Stimulated activated CD4-positive, alpha-beta T cell treated with anti-CD3 and anti-CD28 coated beads, Interleukin-4, amount 100 ng/mL, for 48 hours (primary cell): ENCODE results near the gene RAB6D.
"Not testable (repeated sequence)": the region's sequence is repeated elsewhere in the genome, so short reads cannot be mapped to it uniquely, and the experiment has no call there.

ENCODE experiments used
- DNase-seq, 2 donors: peaks; one replicate each; pipeline ENCODE4 v3.0.0-alpha.2; 2020; ENCODE audit warnings: low read depth in 2 of 2

RAB6D gene

DNA sequence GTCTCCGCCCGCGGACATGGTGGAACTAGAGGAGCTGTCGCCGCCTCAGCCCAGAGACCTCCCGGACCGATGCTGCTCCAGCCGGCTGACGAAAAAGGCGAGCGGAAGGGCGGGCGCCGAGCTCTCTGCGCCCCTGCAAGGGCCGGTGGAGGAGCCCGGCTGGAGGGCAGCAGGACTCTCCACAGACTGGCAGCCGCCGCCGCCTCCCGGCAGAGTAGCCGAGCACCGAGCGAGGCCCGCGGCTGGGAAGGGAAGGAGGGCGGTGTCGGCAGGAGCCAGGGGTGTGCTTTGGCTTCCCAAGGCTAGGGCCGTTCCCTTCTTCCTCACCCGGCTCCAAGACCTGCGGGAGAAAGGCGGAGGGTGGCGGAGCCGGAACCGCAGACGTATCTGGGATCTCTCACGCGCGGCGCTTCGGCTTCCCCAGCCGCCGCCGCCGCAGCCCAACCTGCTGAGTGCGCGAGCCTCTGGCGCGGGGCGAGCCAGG lies at the start of gene RAB6D:
RAB6D (minus strand) TSS at position 466 of the 484 bp plus-strand sequence; CDS start at position 18, 448 bp downstream.
- not testable (repeated sequence) for DNase-seq

DNA sequence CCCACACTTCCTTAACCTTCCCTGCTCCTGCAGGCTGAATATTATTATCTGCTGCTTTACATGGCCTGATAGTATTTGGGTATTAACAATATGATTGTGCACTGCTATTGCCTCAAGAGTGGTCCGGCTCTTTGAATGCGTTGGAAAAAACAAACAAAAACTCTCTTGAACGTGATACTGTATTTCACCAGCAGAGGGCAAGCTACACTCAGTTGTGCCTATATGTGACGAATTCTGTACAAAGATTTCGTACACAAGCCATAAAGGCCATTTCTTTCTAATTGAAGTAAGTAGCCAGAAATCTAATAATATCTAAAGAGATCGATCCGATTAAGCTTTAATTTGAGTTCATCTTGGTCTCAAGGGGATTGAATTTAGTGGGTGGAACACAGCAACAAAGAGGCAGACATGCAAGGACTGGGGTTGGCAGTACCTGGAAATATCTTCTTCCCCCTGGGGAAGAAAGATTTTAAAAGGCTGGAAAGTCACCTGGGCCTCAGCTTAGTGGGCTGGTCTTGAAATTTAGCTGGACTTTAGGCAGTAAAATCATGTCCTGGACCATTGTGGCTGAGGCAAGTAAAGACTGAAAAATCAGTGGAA lies 49.3 kb upstream of the RAB6D start:
- no peak for DNase-seq

DNA sequence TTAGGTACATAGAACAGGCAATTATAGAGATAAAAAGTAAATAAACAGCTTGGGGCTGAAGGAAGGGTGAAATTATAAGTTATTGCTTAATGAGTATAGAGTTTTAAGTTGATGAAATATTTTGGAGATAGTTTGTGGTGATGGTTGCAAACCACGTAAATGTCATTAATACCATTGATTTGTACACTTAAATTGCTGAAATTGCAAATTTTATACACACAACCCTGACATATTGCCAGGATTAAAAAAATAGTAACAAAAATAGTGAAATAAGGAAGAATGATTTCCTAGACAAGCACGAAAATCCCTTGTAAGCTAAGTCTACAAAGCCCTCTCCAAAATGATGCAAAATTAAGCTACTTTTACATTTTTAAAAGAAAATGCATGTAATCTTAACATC lies 46.2 kb upstream of the RAB6D start:
- no peak for DNase-seq

DNA sequence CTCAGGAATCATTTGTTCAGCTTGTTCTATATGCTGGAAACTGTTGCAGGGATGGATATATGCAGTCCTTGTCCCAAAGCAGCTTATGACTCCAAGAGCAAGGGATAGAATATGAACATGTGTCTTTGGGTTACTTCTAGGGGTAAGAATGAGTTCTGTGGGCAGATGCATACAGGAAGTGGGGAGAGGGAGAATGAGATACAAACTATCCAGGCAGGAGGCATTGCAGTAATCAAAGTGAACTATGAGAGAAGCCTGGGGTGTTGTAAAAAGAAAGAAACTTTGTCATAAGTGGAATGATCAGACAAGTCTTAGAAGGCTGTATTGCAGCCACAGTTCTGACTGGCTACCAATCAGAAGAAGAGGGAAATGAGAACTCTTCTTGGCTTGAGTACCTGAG lies 44.8 kb upstream of the RAB6D start:
- DNase-seq = no peak

DNA sequence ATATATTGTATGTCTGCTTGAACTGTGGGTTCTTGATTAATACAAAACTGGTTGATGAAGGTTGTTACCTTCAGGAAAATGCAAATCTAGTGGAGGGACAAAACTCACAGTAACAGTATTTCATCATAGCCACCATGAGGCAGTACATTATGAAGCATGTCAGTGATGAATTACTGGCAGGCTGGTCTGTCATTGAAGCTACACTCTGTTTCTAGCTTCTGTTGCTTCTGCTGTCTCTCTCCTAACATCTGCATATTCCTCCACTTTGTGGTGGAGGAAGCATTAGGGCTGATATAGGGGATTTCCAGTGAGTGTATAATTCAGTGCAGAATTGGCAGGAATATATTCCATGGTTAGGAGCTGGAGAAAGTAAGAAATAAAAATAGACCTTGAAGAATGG lies 44.2 kb upstream of the RAB6D start:
- no peak for DNase-seq

DNA sequence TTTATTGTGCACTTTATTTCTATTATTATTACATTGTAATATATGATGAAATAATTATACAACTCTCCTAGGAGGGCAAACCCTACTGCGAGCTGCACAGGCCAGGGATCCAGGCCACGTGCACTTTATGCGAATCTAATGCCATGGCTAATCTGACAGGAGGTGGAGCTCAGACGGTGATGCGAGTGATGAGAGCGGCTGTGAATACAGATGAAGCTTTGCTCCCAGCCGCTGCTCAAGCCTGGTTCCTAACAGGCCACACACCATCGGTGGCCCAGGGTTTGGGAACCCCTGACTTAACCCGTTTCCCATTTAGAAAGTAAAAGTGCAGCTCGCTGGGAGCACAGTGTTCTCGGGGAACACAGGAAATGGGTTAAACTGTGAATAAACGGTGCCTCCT lies 40.8 kb upstream of the RAB6D start:
- DNase-seq = no peak

DNA sequence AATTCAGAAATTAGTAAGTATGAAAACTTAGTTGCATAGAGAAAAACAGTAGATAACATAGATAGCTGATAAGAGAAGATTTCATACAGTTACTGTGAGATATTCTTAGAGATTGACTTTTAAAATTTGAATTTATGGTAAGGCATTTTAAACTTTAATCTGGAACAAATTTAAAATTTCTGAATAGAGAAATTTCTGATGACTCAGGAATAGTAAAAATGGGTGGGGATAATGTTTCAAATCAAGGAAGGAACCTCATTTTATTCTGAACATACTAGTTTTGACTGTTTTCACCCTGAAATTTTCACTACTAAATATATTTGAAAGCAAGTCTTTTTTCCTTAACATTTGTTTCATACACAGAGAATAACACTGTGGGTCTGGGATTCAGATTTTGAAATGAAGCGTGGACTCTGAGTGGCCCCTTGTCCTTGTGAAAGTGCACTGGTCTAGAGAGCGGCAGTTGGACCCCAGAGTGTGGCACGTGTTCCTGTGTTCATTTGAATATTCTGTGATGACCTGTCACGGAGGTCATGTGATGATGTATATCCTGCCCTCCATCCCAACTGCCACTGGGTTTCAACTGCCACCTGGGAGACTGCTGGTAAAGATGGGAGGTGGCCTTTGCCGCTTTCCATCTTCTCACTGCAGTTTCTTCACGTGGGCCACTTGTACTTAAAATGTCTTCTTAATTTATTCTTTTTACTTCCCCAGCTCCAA lies 38.5 kb upstream of the RAB6D start:
- DNase-seq = no peak

DNA sequence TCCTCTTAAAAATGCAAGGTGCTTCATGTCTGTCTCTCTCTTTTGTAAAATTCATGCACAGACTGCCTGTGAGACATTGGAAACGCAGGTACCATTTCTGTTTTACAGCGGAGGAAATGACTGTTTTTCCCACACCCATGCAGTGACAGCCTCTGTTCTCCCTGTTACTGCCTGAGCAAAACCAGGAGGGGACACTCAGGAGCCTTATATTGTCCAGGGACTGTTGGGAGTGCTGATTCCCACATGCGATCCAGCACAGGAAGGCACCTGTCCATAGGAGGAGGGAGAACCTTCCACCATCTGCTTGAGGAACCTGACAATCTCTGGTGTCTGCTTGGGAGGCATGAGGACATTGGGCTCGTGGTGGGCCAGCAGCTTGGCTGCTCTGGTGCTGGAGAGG lies 36.9 kb upstream of the RAB6D start:
- no peak for DNase-seq

DNA sequence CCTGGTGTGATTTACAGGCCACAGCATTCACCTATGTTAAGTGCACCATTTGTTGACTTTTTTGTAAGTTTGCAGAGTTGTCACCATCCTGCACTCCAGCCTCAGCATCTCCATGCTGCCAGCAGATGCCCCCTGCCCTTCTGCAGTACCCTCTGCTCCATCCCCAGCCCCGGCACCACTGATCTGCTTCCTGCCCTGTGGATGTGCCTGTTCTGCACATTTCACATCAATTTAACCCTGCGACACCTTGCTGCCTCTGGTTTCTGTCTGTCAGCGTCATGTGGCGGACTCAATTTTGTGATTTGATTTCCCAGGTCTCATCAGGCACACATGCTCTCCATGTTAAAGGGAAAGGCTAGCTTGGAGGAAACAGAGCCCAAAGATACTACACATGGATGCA lies 36.5 kb upstream of the RAB6D start:
- DNase-seq = not testable (repeated sequence)

DNA sequence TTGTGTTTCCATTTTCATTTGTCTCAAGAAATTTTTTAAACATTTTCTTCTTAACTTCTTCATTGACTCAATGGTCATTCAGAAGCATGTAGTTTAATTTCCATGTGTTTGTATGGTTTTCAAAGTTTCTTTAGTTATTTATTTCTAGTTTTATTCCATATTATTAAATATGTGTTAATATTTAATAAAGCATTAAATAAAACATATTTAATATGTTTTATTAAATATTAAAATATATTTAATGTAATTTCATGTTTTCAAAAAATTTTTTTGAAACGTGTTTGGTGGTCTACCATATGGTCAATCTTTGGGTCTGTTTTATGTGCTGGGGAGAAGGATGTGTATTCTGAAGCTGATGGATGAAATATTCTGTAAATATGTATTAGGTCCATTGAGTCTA lies 32.2 kb upstream of the RAB6D start:
- DNase-seq = not testable (repeated sequence)

DNA sequence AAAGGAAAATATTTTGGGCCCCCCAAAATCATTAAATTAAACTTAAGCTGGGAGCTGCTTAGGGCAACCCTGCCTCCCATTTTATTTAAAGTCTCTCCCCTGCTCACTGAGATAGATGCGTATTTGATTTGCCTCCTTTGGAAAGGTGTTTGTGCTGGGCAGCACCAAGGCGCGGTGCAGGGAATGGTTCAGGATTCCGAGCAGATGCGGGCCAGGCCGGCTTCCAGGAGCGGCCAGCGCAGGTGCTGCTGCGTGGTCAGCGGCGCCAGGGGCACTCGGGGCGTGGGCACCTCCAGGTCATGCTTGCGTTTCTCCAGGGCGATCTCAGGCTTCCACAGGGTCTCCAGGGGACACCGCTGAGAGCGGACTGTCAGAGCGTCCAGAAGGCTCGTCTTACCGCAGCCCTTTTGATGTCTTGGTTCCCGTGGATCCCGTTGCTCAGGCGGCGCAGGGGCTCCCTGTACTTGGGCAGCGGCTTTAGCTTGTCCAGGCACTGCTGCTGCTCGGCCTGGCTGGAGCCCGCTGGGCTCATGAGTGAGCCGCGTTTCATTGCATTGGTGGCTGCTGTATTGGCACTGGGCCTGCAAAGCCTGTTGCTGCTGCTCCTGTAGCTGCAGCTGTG lies 31.2 kb upstream of the RAB6D start:
- not testable (repeated sequence) for DNase-seq

DNA sequence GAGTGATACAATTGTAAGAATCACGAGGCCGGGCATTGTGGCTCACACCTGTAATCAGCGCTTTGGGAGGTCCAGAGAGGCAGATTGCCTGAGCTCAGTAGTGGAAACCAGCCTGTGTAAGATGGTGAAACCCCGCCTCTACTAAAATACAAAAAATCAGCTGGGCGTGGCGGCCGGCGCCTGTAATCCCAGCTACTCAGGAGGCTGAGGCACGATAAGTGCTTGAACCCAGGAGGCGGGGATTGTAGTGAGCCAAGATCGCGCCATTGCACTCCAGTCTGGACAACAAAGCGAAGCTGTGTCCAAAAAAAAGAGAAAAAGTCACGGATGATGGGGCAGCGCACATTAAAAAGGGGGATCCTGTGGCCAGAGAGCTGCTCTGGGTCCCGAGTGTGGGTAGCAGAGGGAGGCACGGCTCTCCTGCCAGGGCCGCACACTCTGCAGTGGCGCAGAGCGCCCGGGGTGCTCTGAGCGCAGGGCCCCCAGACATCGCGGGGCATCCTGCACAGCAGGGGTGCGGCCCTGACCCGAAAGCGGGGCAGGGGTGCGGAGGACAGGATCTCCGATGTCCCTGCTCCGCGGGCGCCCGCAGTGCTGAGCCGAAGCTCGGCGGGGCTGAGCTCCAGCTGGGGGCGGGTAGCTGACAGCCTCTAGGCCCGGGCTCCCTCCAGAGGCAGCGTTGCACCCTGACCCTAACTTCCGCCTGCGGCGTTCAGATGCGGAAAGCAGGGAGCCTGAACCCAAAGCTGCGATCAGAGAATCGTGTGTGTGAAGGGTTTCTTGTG lies 30.4 kb upstream of the RAB6D start:
- DNase-seq = peak in 1 of 2 donors; percentile 16

DNA sequence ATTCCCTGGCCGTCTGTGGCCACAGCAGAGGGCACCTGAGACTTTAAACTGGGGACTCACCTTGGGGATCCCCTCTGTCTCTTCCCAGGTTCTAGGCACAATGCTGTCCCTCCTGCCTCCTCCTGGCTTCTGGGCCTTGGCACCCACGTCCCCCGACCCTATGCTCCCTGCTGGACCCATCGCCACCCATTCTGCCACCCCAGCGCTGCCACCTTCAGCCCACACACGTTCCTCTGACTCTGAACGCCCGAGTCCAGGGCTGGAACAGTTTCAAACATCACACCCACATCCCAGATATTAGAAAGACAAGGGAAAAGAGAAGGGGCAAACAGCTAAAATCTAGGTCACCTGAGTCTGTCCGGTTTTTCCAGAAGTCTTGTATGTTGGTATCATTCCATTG lies 28.0 kb upstream of the RAB6D start:
- DNase-seq = not testable (repeated sequence)

DNA sequence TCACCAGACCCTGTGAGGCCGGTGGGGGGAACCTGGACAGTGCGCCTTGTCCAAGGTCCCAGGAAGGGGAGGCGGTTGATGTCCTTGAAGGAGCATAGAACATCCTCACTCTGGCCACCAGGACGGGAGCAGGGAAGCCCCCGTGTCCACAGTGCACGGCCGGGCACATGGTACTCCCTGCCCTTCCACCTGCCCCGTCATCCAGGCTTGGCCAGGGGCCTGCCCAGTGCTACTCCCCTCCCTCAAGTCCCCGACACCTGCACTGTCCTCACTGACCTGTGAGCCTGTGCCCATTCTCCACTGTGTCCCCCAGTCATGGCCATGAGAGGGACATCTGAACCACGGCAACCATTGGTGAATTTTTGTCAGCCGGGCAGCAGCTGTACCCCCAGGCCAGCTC lies 27.5 kb upstream of the RAB6D start:
- DNase-seq = not testable (repeated sequence)

DNA sequence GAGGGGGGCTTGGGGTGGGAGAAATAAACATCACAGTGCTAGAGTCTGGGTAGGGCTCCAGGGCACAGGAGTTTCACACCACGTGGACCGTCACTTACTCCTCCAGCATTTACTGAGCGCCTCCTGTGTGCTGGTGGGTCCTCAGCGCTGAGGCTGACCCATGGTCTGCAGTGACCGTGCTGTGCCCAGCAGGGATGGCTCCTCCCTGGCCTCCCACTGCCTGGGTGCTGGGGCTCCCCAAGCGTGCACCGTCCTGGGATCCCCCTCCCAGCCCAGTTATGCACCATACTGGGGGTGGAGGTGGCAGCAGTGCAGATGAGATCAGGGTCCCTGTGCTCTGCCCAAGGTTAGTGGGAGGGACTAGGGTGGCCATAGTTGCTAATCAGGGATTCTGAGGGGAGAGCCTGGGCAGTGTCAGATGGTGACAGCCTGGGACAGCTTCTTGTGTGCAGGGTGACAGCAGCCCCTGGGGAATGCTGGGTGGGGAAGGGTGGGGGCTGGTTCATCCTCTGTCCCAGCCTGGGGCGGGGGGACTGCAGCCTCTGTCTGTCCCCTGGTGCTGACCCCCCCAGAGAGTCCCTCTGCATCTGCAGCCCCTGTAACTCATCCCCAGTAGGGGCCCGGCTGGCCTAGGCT lies 26.6 kb upstream of the RAB6D start:
- not testable (repeated sequence) for DNase-seq

DNA sequence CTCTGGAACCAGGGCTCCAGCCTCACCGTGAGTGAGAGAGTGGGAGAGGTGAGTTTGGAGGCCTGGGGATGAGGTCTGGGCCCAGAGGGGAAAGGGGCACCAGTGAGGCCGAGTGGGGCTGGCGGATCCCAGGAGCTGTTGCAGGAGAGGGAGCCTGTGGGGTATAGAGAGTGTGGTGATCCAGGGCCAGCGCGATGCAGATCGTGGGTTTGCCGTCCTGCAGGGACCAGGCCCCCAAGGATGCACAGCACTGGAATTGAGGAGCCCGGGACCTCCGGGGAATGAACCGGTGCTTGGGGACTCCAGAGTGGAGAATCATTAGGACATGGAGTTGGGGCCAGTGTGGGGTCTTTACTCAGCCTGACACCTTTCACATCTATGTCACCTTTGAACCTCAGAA lies 25.7 kb upstream of the RAB6D start:
- no peak for DNase-seq

DNA sequence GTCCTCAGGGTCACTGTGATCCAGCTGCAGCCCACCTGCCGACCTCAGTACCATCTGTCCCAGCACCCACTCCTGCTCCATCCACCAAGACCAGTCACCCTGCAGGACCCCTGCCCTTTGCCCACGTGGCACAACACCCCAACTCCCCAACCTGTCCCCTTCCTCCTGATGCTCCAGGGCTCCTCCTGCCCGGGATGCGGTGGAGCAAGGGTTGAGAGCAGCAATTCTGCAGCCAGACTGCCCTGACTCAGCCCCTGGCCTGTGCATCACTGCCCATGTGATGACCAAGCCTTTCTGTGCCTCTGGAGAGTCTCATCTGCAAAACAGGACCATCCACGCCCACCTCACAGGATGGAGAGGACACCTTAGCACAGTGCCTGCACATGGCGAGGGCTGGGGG lies 24.9 kb upstream of the RAB6D start:
- DNase-seq = not testable (repeated sequence)

DNA sequence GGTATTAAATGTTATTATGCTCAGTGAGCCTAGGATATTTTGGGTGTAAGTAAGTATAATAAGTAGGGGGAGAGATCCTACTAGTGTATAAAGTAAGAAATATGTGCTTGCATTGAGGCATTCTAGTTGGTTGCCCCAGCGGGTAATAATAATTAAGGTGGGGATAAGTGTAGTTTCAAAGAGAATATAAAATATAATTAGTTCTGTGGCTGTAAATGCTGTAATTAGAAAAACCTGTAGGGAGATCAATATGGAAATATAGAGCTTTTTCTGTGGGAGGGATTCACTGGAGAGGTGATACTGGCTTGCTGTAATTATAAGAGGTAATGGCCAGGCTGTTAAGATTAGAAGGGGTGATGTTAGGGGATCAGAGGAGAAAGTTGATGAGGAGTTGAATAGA lies 9.1 kb upstream of the RAB6D start:
- not testable (repeated sequence) for DNase-seq

DNA sequence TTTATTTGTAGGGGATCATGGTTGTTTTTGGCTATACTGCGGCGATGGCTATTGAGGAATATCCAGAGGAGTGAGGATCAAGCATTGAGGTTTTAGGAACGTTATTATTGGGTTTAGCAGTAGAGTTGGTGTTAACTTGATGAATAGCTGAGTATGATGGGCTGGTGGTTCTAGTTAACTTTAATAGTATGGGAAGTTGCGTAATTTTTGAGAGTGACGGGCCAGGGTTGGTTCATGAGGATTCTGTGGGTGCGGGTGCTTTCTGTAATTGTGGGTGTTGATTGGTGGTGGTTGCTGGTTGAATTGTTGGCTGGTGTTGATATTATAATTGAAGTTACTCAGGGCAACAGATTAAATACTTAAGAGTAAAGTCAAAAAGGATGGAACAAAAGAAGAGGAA lies 6.0 kb upstream of the RAB6D start:
- DNase-seq = no peak

DNA sequence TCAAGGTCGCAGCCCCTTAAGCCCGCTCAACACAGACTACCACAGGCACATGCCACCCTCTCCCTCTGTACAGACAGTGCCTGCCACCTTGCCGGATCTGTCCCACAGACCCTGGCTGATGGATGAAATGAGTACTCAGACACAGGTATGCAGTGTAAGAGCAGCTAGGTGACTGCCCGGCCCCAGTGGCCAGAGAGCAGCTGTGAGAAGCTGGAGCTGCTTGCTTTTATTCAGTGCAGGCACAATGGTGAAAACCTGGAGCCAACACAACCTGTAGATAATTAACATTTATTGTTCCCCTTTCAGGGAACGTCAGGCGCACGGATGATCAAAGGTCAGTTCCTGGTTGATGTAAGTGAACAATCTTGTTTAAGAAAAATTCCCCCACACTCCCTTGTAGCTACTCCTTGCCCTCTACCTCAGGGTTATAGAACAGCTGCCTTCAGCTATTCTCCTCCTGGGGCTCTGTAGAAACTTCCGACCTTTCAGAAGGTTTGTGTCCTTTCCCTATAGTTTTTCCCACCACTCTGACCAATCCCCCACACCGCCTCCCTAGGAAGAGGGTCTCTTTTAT lies 4.6 kb upstream of the RAB6D start:
- DNase-seq = not testable (repeated sequence)

DNA sequence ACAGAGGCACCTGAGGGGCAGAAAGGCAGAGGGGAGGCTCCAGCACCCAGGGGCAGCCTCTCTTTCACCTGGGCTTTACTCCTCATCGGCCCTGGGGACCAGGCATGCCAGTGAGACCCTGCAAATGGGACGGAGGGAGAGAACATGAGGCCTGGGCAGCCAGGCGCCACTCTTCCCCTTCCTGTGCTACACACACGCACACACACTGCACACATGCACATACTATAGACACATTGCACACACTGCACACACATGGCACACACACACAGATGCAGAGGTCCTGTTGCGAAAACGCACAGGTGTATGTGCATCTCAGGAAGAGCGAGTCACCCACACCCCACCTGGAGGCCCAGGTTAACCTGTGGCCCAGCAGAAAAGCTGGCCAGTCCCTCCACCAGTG lies 3.4 kb upstream of the RAB6D start:
- DNase-seq = no peak
